Measurements from ENCODE around the gene NAXD.

DNA sequence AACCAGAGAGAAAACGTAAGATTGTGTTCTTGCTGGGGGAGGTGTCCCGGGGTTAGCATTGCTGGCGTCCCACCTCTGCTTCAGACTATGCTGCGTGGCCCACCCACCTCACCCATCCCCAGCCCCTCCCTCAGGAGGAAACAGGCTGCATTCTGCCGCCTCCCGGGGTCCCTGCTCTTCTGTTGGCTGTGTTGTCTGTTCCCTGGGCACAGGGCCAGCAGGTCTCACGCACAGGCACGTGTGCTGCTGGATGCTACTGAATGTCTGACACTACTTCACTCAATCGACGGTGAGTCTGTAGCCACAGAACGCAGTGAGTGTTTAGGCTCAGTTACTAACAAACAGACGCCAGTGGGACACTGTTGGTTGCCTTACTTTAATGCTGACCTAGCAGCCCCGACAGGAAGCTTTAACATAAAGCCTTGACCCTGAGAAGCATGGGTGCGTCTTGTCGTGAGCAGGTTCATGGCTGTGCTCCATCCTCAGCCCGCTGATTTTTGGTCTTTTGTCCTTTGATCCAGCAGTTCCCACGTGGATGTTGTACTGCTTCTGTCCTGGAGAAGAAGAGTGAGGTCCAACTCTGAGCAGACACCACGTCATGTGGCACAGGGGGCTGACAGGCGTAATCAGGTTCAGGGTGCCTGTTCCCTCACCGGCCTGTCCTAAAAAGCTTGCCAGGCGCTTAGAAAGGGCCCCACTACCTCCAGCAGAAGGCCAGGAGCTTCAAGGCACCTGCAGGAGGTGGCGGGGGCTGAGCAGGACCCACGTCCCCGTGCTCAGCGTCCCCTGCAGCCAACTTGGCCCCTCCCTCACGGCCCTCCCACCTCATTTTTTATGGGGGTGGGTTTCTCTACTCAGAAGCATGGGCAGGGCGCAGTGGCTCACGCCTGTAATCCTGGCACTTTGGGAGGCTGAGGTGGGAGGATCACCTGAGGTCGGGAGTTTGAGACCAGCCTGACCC is 26.0 kb downstream of the NAXD start:
- TF ChIP-seq, protein P1, sequence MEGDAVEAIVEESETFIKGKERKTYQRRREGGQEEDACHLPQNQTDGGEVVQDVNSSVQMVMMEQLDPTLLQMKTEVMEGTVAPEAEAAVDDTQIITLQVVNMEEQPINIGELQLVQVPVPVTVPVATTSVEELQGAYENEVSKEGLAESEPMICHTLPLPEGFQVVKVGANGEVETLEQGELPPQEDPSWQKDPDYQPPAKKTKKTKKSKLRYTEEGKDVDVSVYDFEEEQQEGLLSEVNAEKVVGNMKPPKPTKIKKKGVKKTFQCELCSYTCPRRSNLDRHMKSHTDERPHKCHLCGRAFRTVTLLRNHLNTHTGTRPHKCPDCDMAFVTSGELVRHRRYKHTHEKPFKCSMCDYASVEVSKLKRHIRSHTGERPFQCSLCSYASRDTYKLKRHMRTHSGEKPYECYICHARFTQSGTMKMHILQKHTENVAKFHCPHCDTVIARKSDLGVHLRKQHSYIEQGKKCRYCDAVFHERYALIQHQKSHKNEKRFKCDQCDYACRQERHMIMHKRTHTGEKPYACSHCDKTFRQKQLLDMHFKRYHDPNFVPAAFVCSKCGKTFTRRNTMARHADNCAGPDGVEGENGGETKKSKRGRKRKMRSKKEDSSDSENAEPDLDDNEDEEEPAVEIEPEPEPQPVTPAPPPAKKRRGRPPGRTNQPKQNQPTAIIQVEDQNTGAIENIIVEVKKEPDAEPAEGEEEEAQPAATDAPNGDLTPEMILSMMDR (conservative IDR thresholded peaks at IDR 0.05; ENCODE audit: low read depth, low read length), result no peak
- TF ChIP-seq EZH2 (IDR thresholded peaks at IDR 0.05; ENCODE audit: low read length, unreplicated experiment) (no peak), EZH2phosphoT487 (IDR thresholded peaks at IDR 0.05; ENCODE audit: borderline replicate concordance, low read length) (no peak)
